GM12891 (cell line): ENCODE data around the gene IL4R.

Experiments
- DNase-seq: peaks from one replicate; pipeline ENCODE4 v3.0.0; 2011; ENCODE audit warnings: low spot score; ENCODE audit not compliant: insufficient read length
- FAIRE-seq: peaks from 2 replicates; lab custom pipeline; 2011; peaks lifted over from hg19 to GRCh38; lab: Jason Lieb, UNC
- PAX5 ChIP-seq: IDR thresholded peaks from 2 replicates; pipeline ENCODE4 v1.6.1; 2011; ENCODE audit warnings: low read length, moderate library complexity, mild to moderate bottlenecking; ENCODE audit not compliant: insufficient read depth, severe bottlenecking
- POLR2A ChIP-seq: IDR thresholded peaks from 2 replicates; pipeline ENCODE4 v1.6.1; 2011; ENCODE audit warnings: low read depth, low read length, control low read depth
- POLR2AphosphoS5 ChIP-seq: IDR thresholded peaks from 2 replicates; pipeline ENCODE4 v1.6.1; 2011; ENCODE audit warnings: low read depth, low read length, control low read depth
- POU2F2 ChIP-seq: IDR thresholded peaks from 2 replicates; pipeline ENCODE4 v1.6.1; 2011; ENCODE audit warnings: low read depth, mild to moderate bottlenecking, control low read depth, low read length, moderate library complexity
- SPI1 ChIP-seq: IDR thresholded peaks from 2 replicates; pipeline ENCODE4 v1.6.1; 2011; ENCODE audit warnings: low read depth, low read length, control low read depth
- TAF1 ChIP-seq: IDR thresholded peaks from 2 replicates; pipeline ENCODE4 v1.6.1; 2011; ENCODE audit warnings: low read depth, low read length, control low read depth

Gene IL4R

DNA sequence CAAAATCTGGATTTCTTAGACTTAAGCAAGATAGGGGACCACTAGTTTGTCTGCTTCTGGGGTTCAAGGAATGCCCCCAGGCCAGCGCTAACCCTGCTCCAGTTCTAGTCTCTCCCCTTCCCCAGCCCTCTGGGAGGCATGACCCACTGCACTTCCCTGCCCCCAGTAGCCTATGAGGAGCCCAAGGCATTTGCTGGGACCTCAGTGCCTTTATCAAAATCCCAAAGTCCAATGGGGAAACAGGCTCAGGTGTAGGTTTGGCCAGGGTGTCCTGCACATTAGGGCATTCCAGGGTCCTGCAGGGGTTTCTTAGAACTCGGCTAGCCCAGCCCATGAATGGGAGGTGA, 1.2 kb downstream of the IL4R start:
- TF ChIP-seq SPI1 (no peak), TAF1 (no peak), POU2F2 (no peak), POLR2AphosphoS5 (no peak), POLR2A (no peak), PAX5 (no peak)
- no peak for DNase-seq
- FAIRE-seq: no peak

DNA sequence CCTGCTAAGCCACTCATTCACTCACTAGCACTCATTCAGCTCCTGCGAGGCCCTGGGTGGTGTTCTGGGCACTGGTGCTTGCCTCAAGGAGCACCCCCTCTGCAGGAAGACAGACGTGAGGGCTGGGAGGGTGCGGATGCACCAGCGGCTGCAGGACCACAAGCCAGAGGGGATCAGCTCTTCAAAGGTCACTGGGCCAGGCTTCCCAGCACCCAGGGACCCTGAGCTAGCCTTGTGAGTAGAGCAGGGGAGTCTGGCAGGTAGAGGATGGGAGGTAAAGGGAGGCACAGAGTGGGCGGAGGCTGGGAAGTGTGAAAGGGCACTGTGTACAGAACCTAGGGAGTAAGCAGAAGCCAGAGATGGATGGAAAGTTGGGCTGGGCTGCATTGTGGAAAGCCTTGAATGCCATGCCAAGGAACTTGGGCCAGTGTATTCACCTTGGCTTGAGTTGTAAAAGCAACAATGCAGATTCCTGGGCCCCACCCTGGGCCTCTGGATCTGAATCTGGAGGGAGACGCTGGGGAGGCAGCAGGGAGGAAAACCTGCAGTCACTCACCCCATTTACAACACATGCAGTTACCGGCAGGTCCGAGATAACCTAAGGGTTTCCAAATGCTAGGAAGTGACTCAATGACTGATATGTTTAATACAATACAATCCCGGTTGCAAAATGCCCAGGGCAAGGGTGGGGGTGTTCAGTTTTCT, 1.7 kb downstream of the IL4R start:
- DNase-seq: no peak
- TF ChIP-seq POLR2A (no peak), SPI1 (no peak), PAX5 (no peak), TAF1 (no peak), POU2F2 (no peak), POLR2AphosphoS5 (no peak)
- no peak for FAIRE-seq

DNA sequence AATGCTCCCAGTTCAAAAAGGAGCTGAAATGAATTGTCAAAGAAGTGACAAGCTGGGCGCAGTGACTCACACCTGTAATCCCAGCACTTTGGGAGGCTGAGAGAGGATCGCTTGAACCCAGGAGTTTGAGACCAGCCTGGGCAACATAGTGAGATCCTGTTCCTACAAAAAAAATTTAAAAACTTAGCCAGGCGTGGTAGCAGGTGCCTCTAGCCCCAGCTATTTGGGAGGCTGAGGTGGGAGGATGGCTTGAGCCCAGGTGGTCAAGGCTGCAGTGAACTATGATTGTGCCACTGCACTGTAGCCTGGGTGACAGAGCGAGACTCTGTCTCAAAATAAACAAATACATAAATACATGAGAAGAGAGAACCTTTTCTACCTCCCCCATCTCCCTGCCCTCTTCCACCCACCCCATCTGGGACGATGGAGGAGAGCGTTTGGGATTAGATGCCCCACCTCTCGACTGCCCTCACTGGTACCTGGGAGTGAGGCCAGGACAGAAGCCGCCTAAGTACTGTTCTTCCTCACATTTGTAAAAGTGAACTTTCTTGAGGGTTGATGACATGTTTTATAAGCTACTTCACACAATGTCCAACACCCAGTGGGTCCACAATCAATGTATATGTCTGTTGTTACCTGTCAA, 2.4 kb downstream of the IL4R start:
- TF ChIP-seq POLR2AphosphoS5 (no peak), POU2F2 (no peak), PAX5 (no peak), SPI1 (no peak), TAF1 (no peak), POLR2A (no peak)
- no peak for FAIRE-seq

DNA sequence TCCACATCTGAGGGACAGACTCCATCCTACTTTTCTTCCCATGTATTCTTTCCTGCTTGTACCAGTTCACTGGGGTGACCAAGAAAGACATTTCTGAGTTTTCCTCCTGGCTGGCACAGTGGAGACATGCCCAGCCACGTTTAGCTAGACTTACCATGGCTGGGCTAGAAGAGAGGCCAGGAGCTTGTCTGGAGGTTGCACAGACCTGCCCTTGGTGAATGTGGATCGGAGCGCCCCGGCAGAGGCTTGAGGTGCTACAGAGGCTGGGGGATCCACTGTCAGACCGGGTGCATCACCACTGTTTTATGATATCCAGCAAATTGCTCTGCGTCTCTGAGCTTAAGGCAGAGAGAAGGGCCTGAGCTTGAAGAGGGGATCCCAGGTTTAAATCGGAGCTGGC, 3.5 kb downstream of the IL4R start:
- no peak for DNase-seq
- TF ChIP-seq POLR2A (no peak), PAX5 (no peak), SPI1 (no peak), TAF1 (no peak), POLR2AphosphoS5 (no peak), POU2F2 (no peak)
- no peak for FAIRE-seq

More for the DNA sequence above, 2.4 kb downstream of the IL4R start:
- no peak for DNase-seq

DNA sequence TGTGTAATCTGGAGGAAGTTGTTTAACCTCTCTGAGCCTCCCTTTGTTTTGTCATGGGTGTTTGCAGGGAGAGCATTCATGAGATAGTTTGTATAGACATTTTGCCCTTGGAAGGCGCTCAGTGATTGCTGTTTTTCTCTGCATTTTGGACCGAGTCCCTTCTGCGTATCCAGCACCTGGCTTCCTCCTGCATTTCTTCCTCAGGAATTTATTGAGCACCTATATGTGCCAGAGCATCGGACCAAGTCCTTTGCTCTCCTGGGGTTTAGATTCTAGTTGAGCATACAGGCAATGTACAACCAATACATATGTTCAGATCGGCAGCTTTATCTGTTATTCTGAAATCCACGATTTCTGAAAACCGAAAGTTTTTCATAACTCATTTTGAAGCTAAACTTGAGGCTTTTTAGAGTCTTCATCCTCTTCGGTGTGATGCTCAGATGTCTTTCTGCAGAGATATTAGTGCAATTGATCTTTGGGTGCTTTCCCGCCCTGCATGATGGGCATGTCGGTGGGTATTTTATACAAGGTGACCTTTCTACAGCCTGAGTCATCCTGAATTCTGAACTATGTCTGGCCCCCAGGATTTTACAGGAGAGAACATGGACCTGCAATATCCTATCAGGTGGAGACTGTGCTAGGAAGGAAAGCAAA, 4.1 kb downstream of the IL4R start:
- TF ChIP-seq POLR2A (no peak), POLR2AphosphoS5 (no peak), PAX5 (no peak), POU2F2 (no peak), TAF1 (no peak), SPI1 (no peak)
- DNase-seq (no peak), FAIRE-seq (no peak)

DNA sequence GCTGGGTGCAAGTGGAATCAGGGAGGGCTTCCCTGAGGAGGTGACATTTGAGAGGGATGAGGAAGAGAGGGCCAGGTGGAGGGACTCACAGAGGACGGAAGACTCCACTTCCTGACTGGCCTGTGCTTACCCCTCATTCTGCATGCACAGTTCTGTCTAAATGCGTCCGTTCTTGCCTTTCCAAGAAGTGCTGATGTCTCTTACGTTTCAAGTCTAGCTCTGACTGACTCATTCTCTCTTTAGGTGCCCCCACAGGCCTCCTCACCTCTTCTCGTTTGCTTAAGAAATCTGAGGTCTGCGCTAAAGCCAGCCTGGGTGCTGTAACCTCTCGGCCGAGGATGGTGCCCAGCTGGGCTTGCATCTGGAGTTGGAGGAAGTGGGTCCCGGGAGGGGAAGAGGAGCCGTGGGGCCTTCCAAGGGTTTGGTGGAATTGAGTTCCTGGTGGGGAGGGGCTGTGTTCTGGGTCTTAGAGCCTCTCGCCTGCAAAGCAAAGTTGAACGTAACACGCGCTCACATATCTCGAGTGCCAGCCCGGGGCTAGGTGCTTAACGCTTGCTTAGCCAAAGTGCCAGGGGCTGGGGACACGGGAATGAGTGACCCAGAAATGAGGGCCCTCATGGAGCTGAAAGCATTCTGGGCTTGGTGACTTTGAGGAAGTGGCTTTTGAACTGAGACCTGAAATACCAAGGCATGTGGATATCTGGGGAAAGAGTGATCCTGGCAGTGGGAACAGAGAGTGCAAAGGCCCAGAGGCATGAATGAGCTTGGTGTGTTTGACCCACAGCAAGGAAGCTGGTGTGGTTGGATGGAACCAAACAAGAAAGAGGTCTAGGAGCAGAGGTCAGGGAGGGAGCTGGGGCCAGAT, 4.8 kb downstream of the IL4R start:
- FAIRE-seq (peak; percentile 87), DNase-seq (peak; percentile 46)
- peak; percentile 76 for TF ChIP-seq SPI1
- TF ChIP-seq PAX5: no peak

DNA sequence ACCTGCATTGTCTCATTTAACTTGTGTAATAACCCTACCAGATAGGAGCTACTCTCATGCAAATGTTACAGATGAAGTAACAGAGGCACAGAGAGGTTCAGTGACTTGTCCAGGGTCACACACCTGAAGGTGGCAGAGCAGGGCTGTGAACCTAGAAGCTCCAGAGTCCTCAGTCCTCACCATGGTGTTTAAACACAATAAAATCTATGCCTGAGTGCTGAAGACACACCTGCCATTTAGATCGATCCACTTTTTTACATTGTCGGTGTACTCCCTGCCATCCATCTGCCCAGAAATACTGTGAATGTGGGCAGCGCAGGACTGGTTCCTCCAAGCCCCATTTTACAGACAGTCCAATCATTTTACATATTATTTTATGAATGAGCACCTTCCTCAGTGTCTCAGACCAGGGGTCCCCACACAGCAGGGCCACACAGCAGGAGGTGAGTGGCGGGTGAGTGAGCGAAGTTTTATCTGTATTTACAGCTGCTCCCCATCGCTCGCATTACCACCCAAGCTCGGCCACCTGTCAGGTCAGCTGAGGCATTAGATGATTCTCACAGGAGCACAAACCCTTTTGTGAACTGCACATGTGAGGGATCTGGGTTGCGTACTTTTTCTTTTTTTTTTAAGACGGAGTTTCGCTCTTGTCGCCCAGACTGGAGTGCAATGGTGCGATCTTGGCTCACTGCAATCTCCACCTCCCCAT, 5.6 kb downstream of the IL4R start:
- TF ChIP-seq POLR2AphosphoS5 (peak; percentile 37; the same call in 1 of the 2 replicates), PAX5 (no peak)
- no peak for FAIRE-seq
- DNase-seq: no peak

DNA sequence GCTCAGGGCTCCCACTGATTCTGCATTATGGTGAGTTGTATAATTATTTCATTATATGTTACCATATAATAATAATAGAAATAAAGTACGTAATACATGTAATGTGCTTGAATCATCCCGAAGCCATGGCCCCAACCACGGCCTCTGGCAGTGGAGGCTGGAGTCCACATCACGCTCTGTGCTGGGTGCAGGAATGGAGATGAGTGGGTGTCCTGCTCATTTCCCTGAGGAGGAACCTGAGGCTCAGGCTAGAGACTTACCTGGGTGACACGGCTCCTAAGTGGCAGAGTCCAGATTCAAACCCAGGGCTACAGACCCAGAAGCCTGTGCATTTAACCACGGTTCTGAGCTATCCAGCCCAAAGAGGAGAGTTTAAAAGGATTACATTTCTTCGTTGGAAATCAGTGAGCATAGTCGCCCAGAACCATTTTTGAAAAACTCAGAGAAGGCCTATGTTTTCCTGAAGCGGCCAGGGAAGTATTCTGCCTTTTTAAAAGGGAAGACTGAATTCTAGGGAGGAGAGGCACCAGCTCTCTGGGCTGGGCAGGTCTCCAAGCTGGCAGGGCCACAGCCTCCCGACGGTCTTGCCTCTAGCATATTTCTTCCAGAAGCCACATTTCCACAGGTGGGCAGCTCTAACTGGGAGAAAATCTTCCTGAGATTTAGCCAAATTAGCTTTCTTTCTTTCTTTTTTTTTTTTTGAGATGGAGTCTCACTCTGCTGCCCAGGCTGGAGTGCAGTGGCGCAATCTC, 6.7 kb downstream of the IL4R start:
- DNase-seq: no peak
- no peak for FAIRE-seq
- TF ChIP-seq POLR2AphosphoS5 (no peak), POLR2A (no peak), TAF1 (no peak), PAX5 (no peak), POU2F2 (no peak), SPI1 (no peak)
